Sciatic nerve (tissue), 2 donors: Measurements from ENCODE around the gene TRIM9. TPM values are rescaled to one million over a fixed set of nuclear protein-coding genes. Genes with fewer than 3 reads are reported as not detected.

Experiments
- ATAC-seq: fragments of 200-7000 bp; cut with Tn5 transposase; one replicate; pipeline ENCODE4 v1.9.1; 2020; ENCODE audit warnings: mild to moderate bottlenecking, moderate library complexity
- DNase-seq: peaks from one replicate; pipeline ENCODE4 v3.0.0-alpha.2; 2020; ENCODE audit warnings: low spot score
- intact Hi-C: fragments of 100-400 bp; cut with DNase I; formaldehyde crosslinking; loops from one replicate; pipeline ENCODE4 v1.14.2; 2022
- total RNA-seq: library from RNA; stranded (reverse); fragmentation: NEBNext Ultra II Directional; extraction: Animal tissue kit (Norgen Biotek cat#: 25700); gene quantifications from one replicate; pipeline ENCODE4 v1.2.1, GENCODE V29; 2021
- donor health status: DM: no; HTN: no; CAD: no.
- donor health status: DM: no; HTN: no; CAD: no.

The TRIM9 gene
- total RNA-seq: 5.4 TPM

- ATAC-seq (peak; percentile 98), DNase-seq (peak; percentile 97)
- intact Hi-C loops: no loop called here
These were observed at the start of gene TRIM9 for GRCh38 chr14:51094901-51095853. Gene TRIM9, minus strand, starts transcription at chr14:51095105. Its CDS starts 166 bp downstream, at chr14:51094939.

GRCh38 chr14:51140856-51141255 is 46.0 kb upstream of the TRIM9 start:
- intact Hi-C loops: no loop called here
- DNase-seq (no peak), ATAC-seq (no peak)

GRCh38 chr14:51140338-51140737 is 45.4 kb upstream of the TRIM9 start:
- DNase-seq: no peak
- ATAC-seq: no peak
- intact Hi-C loops: no loop called here

- intact Hi-C loops: no loop called here
- DNase-seq: no peak
- no peak for ATAC-seq
These were observed 44.3 kb upstream of the TRIM9 start for GRCh38 chr14:51139121-51139681.

GRCh38 chr14:51138404-51139103 is 43.6 kb upstream of the TRIM9 start:
- ATAC-seq (no peak), DNase-seq (no peak)
- intact Hi-C loops: no loop called here

GRCh38 chr14:51131516-51131915 is 36.6 kb upstream of the TRIM9 start:
- ATAC-seq (no peak), DNase-seq (no peak)
- intact Hi-C loops: no loop called here

- no peak for ATAC-seq
- DNase-seq: no peak
- intact Hi-C loops: no loop called here
These were observed 34.2 kb upstream of the TRIM9 start for GRCh38 chr14:51129130-51129529.

- DNase-seq (no peak), ATAC-seq (no peak)
- intact Hi-C loops: no loop called here
These were observed 29.1 kb upstream of the TRIM9 start for GRCh38 chr14:51124029-51124428.

GRCh38 chr14:51121096-51121495 is 26.2 kb upstream of the TRIM9 start:
- DNase-seq: no peak
- intact Hi-C loops: no loop called here
- no peak for ATAC-seq

GRCh38 chr14:51119411-51120051 is 24.6 kb upstream of the TRIM9 start:
- no peak for ATAC-seq
- intact Hi-C loops: no loop called here
- DNase-seq: no peak

- DNase-seq (no peak), ATAC-seq (no peak)
- intact Hi-C loops: no loop called here
These were observed 24.1 kb upstream of the TRIM9 start for GRCh38 chr14:51118993-51119392.

- no peak for DNase-seq
- intact Hi-C loops: no loop called here
- no peak for ATAC-seq
These were observed 22.7 kb upstream of the TRIM9 start for GRCh38 chr14:51117593-51117992.

GRCh38 chr14:51116682-51117081 is 21.8 kb upstream of the TRIM9 start:
- ATAC-seq (no peak), DNase-seq (no peak)
- intact Hi-C loops: no loop called here

- no peak for DNase-seq
- intact Hi-C loops: no loop called here
- ATAC-seq: no peak
These were observed 14.7 kb upstream of the TRIM9 start for GRCh38 chr14:51109651-51110050.

- DNase-seq: no peak
- intact Hi-C loops: no loop called here
- ATAC-seq: no peak
These were observed 12.9 kb upstream of the TRIM9 start for GRCh38 chr14:51107801-51108200.

- intact Hi-C loops: no loop called here
- ATAC-seq: no peak
- DNase-seq: no peak
These were observed 9.6 kb upstream of the TRIM9 start for GRCh38 chr14:51104467-51104866.

- no peak for ATAC-seq
- intact Hi-C loops: no loop called here
- DNase-seq: no peak
These were observed 2.4 kb upstream of the TRIM9 start for GRCh38 chr14:51097287-51097686.

- no peak for DNase-seq
- intact Hi-C loops: no loop called here
- ATAC-seq: no peak
These were observed 2.0 kb upstream of the TRIM9 start for GRCh38 chr14:51096870-51097269.
